ENCODE results near the gene FOXN1. TPM values are rescaled to one million over a fixed set of nuclear protein-coding genes. Genes with fewer than 3 reads are reported as not detected.

Gene FOXN1
- total RNA-seq, 1 experiment from 2014 or later, result not detected

DNA sequence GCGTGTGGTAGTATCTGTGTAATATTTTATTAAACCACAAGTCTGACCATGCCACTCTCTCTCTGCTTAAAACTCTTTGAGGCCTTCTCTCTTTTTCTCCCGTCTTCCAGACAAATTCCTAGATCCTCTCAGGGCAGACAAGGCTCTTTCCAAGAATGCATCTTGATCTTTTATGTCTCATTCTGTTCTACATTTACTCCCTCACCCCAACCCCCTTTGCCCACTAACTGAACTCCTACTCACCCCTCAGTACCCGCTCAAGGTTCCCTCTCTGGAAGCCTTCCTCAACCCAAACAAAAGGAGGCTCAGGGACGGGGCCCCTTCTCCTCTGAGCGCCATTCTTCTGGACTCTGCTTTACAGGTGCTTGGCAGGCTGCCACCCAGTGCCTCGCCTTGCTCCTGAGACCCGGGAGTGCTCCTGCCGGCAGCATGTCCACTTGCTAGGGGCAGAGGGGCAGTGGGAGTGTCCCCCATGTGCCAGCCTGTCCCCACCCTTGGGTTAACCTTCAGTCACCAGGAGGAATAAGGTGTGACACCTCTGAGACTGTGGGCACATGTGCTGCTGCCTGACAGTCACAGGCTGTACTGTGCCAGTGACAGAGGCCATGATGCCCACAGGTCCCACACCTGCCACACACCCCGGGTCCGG is 23.5 kb upstream of the FOXN1 start:
- no TSS peak for BruUV-seq (replicated peaks)
- intact Hi-C loops (cut with micrococcal nuclease), result no loop called here
- no peak overlapping the region for H3K4me3 Mint-ChIP-seq (ENCODE audit: unreplicated experiment)
- ChIA-PET POLR2A (no interaction called here), CTCF (interaction anchor here (0.9 kb wide), 1 partner anchor 9 kb away, joined by 3 read pairs; no protein-coding TSS in a partner anchor)
- DNase-seq (ENCODE audit: unreplicated experiment), result peak; percentile 11
- TF ChIP-seq CTCF (IDR thresholded peaks at IDR 0.05; ENCODE audit: unreplicated experiment), result no peak
- no peaks in the 10 kb centered on the region for H3K36me3 Mint-ChIP-seq (ENCODE audit: insufficient read depth, unreplicated experiment)
- H3K4me1 Mint-ChIP-seq (ENCODE audit: insufficient read depth, unreplicated experiment), result no peaks in the 10 kb centered on the region
- H3K9me3 Mint-ChIP-seq (ENCODE audit: unreplicated experiment), result no peaks in the 10 kb centered on the region
- H3K27me3 Mint-ChIP-seq (ENCODE audit: insufficient read depth, unreplicated experiment), result peaks cover 15% of the 10 kb centered on the region
- no peak overlapping the region for H3K27ac Mint-ChIP-seq (ENCODE audit: low read depth, unreplicated experiment)

DNA sequence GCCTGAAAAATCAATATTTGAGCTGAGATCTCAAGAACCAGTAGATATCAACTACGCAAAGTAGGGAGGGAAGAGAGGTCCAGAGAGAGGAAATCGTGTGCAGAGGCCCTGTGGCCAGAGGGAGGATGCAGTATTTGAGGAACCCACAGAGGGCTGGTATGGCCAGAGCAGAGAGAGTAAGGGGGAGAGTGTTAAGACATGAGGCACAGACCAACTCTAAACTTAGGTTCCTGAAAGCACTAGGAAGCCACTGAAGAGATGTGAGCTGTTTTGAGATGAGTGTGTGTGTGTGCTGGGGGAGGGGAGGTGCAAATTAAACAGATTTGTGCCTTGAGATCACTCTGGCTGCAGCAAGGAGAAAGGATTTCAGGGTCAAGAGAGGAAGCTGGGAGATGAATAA is 21.9 kb upstream of the FOXN1 start:
- H3K4me1 Mint-ChIP-seq (ENCODE audit: insufficient read depth, unreplicated experiment), result no peaks in the 10 kb centered on the region
- no peak overlapping the region for H3K4me3 Mint-ChIP-seq (ENCODE audit: unreplicated experiment)
- no peak for TF ChIP-seq CTCF (IDR thresholded peaks at IDR 0.05; ENCODE audit: unreplicated experiment)
- H3K27ac Mint-ChIP-seq (ENCODE audit: low read depth, unreplicated experiment), result no peak overlapping the region
- H3K36me3 Mint-ChIP-seq (ENCODE audit: insufficient read depth, unreplicated experiment), result no peaks in the 10 kb centered on the region
- intact Hi-C loops (cut with micrococcal nuclease), result no loop called here
- no peak for DNase-seq (ENCODE audit: unreplicated experiment)
- no TSS peak for BruUV-seq (replicated peaks)
- H3K9me3 Mint-ChIP-seq (ENCODE audit: unreplicated experiment), result no peaks in the 10 kb centered on the region
- ChIA-PET CTCF (interaction anchor here (0.7 to 1.2 kb wide), 2 partner anchors 18 to 254 kb away, joined by 3 read pairs; no protein-coding TSS in a partner anchor), POLR2A (interaction anchor here (0.9 kb wide), 1 partner anchor 86 kb away, joined by 3 read pairs; no protein-coding TSS in a partner anchor)
- peaks cover 15% of the 10 kb centered on the region for H3K27me3 Mint-ChIP-seq (ENCODE audit: insufficient read depth, unreplicated experiment)

- no TSS peak for BruUV-seq (replicated peaks)
- Mint-ChIP-seq H3K9me3 (ENCODE audit: unreplicated experiment) (no peaks in the 10 kb centered on the region), H3K27me3 (ENCODE audit: insufficient read depth, unreplicated experiment) (peaks cover 15% of the 10 kb centered on the region), H3K4me3 (ENCODE audit: unreplicated experiment) (no peak overlapping the region), H3K27ac (ENCODE audit: low read depth, unreplicated experiment) (no peak overlapping the region), H3K36me3 (ENCODE audit: insufficient read depth, unreplicated experiment) (no peaks in the 10 kb centered on the region), H3K4me1 (ENCODE audit: insufficient read depth, unreplicated experiment) (no peaks in the 10 kb centered on the region)
- DNase-seq (ENCODE audit: unreplicated experiment), result no peak
- intact Hi-C loops (cut with micrococcal nuclease), result no loop called here
- ChIA-PET CTCF (interaction anchor here (1.2 to 1.6 kb wide), 3 partner anchors 12 to 56 kb away, joined by 3 to 4 read pairs (median 3); no protein-coding TSS in a partner anchor), POLR2A (interaction anchor here (0.6 to 1.3 kb wide), 2 partner anchors 68 to 419 kb away, joined by 3 to 4 read pairs; no protein-coding TSS in a partner anchor)
- no peak for TF ChIP-seq CTCF (IDR thresholded peaks at IDR 0.05; ENCODE audit: unreplicated experiment)
Observed at GRCh38 chr17:28485049-28485448, 21.1 kb upstream of the FOXN1 start.

GRCh38 chr17:28487881-28488532 is 18.1 kb upstream of the FOXN1 start:
- peaks cover 8% of the 10 kb centered on the region for H3K4me1 Mint-ChIP-seq (ENCODE audit: insufficient read depth, unreplicated experiment)

More at GRCh38 chr17:28487881-28488532, 18.1 kb upstream of the FOXN1 start:
- TF ChIP-seq CTCF (IDR thresholded peaks at IDR 0.05; ENCODE audit: unreplicated experiment), result no peak
- BruUV-seq (replicated peaks), result no TSS peak
- intact Hi-C loops (cut with micrococcal nuclease), result no loop called here
- peaks cover 15% of the 10 kb centered on the region for H3K27me3 Mint-ChIP-seq (ENCODE audit: insufficient read depth, unreplicated experiment)
- no peaks in the 10 kb centered on the region for H3K36me3 Mint-ChIP-seq (ENCODE audit: insufficient read depth, unreplicated experiment)
- CTCF ChIA-PET, result interaction anchor here (0.7 to 1.2 kb wide), 5 partner anchors 8 to 59 kb away, joined by 3 to 5 read pairs (median 4); no protein-coding TSS in a partner anchor
- no peak for DNase-seq (ENCODE audit: unreplicated experiment)
- POLR2A ChIA-PET, result interaction anchor here (0.5 kb wide), 1 partner anchor 140 kb away, joined by 3 read pairs; no protein-coding TSS in a partner anchor
- H3K27ac Mint-ChIP-seq (ENCODE audit: low read depth, unreplicated experiment), result no peak overlapping the region
- no peak overlapping the region for H3K4me3 Mint-ChIP-seq (ENCODE audit: unreplicated experiment)
- H3K9me3 Mint-ChIP-seq (ENCODE audit: unreplicated experiment), result no peaks in the 10 kb centered on the region
